ENCODE measurements around the gene SBNO1.

GRCh38 chr12:123410041-123410412, 45.4 kb upstream of the SBNO1 start:
- TF ChIP-seq, protein P1, sequence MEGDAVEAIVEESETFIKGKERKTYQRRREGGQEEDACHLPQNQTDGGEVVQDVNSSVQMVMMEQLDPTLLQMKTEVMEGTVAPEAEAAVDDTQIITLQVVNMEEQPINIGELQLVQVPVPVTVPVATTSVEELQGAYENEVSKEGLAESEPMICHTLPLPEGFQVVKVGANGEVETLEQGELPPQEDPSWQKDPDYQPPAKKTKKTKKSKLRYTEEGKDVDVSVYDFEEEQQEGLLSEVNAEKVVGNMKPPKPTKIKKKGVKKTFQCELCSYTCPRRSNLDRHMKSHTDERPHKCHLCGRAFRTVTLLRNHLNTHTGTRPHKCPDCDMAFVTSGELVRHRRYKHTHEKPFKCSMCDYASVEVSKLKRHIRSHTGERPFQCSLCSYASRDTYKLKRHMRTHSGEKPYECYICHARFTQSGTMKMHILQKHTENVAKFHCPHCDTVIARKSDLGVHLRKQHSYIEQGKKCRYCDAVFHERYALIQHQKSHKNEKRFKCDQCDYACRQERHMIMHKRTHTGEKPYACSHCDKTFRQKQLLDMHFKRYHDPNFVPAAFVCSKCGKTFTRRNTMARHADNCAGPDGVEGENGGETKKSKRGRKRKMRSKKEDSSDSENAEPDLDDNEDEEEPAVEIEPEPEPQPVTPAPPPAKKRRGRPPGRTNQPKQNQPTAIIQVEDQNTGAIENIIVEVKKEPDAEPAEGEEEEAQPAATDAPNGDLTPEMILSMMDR (IDR thresholded peaks at IDR 0.05; ENCODE audit: insufficient read depth, low read length, poor library complexity, severe bottlenecking), result no peak
- no peak for TF ChIP-seq EZH2phosphoT487 (conservative IDR thresholded peaks at IDR 0.05; ENCODE audit: low read length)
